ENCODE measurements around the gene PFKP.
"Not testable (repeated sequence)": the region's sequence is repeated elsewhere in the genome, so short reads cannot be mapped to it uniquely, and the experiment has no call there.

PFKP gene

DNA sequence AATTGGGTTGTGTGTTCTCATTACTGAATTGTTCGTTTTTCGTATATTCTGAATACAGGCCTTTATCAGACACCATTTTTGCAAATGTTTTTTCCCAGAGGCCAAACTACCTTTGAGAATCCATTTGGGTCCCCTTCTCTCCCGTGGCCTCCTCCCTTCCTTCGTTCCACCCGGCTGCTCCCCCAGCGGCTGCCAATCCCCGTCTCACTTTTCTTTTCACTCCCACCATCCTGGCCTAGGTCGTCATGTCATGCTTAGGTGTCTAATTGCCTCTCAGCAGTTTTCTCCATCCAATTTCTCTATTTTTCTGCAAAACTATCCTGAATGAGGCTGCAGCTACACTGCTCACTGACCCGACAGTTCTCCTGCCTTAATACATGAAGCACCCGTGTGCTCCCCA is 87.3 kb downstream of the PFKP start:
- no peak for DNase-seq (ENCODE audit: low read depth in 2 of 2)

DNA sequence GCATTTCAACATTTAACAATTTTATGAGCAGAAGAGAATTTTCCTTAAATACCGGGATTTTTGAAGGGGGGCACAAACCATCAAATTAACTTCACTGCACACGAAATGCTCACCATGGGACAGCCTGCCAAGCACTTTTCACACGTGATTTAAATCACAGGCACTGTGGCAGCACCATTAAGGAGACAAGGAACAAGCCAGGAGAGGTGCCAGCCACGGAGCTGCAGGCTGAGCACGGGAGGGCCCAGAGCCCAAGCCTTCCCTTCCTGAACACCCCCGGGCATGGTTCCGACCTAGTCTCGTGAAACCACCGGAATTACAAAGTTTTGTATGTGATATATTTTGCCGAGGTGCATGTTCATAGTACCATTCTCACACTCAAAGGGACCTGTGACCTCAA is 91.8 kb downstream of the PFKP start:
- no peak for DNase-seq (ENCODE audit: low read depth in 2 of 2)

DNA sequence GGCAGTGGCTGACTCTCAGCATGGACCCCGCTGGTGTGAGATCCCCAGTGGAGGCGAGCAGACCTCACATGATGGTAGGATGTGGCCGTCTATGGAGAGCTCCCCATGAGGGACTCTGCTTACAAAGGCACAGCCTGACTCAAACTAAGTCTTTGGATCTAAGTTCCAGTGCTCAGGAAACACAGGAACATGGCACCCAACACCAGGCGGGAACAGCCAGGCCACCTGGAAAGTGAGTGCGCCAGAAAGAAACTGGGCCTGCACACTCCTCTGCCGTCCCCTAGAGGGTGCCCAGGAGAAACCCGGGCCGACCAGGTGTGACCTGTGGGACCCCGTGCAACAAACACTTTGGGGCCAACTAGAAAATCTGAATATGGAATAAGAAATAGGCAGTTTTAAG is 95.2 kb downstream of the PFKP start:
- no peak for DNase-seq (ENCODE audit: low read depth in 2 of 2)

DNA sequence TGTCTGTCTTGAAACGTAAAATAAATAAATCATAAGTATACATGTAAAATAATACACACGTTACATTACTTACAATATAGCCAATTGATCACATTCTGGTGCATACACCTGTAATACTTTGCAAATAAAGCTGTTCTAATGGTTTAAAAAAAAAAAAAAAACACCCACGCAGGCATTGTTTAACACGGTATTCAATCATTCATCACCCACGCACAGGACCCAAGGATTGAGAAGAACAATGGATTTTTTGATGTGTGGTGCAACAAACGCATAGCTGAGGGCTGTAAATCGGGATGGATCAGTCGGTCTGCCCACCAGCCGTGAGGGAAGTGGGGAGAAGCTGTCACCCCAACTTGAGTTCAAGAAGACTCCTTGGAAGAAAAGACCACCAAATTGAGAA is 96.5 kb downstream of the PFKP start:
- DNase-seq (ENCODE audit: low read depth in 2 of 2) = no peak

DNA sequence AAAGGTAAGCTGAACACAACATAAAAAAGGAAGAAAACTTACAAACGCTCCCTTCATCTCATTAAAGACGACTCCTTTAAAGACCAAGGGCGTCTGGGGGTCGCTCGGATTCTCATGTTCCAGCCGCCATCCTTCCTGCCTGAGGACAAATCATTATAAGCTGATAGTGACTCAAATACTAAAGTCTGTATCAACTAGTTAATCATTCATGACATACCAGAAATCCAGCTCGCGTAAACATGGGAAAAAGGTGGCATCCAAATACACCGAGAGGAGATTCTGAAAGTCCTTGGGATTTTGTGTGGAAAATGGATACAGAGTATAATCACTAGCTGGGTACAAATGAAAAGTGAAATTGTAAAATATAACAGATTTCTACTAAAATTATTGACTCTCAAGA is 97.8 kb downstream of the PFKP start:
- no peak for DNase-seq (ENCODE audit: low read depth in 2 of 2)

DNA sequence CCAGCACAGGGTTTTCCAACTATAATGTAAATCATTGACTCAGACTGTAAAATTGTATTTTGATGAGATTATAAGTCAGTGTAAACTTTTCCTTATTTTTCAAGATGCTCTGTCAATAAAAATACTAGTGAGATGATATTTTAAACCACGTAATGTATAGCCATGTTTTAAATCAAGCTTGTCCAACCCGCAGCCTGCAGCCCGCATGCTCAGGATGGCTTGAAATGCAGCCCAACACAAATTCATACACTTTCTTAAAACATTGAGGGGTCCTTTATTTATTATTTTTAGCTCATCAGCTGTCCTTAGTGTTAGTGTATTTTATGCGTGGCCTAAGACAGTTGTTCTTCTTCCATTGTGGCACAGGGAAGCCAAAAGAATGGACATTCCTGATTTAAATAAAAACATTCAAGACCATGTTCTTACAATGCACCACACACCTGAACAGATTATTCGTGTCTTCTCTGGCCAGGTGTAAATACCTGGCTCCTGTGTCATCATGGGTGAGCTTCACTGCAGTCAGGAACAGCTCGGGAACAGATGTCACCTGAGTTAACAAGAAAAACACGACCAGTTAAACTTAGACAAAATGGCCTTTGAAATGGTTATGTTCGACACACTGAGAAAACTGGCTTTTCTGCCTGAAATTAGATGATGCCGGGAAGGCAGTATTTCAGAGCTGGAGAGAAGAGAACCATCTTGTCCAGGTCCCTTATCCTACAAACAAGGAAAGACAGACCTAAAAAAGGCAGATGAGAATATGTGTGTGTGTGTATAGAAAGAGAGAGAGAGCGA is 99.3 kb downstream of the PFKP start:
- no peak for DNase-seq (ENCODE audit: low read depth in 2 of 2)

DNA sequence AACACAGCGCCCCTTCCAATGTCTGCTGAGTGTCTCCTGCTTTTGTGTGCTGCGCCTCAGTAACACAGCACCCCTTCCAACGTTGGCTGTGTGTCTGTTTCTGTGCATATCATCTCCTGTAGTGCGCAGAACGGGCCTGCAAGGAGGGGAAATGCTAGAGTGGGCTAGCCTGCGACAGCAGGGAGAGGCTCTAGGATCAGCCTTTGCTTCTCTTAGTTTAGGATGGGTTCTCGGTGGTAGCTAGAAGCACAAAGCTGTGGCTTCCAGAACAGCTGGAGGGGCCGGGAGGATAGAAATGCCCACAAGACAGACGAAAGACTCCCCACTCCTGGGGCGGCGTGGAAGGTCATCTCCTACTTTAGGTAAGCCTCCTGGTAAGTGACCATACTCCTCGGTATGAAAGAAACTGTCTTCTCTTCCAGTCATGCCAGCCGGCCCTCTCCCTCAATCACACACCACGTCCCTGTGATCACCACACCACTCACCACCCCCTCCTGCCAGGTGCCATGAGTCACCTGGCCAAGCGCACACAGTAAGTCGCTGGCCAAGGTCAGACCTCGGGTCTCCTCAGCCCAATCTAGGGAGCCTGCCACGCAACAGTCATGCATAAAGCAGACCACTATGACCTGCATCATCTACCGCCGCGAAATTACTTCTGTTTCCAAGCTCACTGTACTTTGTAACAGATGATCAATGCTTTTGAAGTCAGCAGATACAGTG is 100.4 kb downstream of the PFKP start:
- DNase-seq (ENCODE audit: low read depth in 2 of 2) = no peak

DNA sequence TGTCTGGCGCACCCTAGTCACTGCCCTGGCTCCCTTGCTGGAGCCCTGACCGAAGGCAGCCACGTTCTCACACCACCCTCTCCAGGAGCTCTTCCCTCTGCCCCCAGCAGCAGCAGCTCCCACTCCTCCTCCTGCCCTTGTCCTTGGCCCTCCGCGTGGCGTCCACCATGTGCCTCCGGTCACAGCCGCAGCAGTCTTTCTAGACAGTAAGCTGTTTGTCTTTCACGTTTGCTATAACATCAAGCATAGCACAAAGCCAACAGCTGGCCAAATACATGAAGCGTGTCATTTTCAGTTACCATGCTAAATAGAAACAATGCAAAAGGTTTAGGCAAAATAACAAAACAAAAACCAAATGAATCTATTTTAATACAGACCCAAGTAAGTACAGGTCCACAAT is 101.9 kb downstream of the PFKP start:
- DNase-seq (ENCODE audit: low read depth in 2 of 2) = no peak

DNA sequence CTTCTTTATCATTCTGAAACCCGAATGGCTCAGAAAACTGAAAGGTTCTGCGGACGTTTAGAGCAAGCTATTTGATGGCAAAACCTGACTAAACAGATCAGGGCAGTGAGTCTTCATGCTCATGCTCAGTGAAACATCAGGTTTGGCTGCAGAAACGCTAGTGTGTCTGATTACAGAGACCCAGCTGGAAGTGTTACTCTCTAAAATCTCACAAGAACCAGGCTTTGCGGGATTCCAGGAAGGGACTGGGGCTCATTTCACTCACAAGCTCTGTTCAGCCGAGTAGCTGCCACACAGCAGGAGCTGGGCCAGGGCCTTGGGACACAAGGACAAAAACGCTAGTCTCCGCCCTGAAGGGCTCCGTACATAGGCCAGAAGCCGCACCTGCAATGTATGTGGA is 102.3 kb downstream of the PFKP start:
- DNase-seq (ENCODE audit: low read depth in 2 of 2) = no peak

DNA sequence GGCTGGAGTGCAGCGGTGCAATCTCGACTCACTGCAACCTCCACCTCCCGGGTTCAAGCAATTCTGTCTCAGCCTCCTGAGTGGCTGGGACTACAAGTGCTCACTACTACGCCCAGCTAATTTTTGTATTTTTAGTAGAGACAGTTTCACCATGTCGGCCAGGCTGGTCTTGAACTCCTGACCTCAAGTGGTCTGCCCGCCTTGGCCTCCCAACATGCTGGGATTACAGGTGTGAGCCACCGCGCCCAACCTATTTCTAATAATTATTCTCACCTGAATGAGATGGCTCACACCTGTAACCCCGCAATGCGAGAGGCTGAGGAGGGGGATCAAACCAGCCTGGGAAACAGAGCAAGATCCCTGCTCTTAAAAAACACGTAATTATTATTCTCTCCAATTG is 104.1 kb downstream of the PFKP start:
- DNase-seq (ENCODE audit: low read depth in 2 of 2) = not testable (repeated sequence)

DNA sequence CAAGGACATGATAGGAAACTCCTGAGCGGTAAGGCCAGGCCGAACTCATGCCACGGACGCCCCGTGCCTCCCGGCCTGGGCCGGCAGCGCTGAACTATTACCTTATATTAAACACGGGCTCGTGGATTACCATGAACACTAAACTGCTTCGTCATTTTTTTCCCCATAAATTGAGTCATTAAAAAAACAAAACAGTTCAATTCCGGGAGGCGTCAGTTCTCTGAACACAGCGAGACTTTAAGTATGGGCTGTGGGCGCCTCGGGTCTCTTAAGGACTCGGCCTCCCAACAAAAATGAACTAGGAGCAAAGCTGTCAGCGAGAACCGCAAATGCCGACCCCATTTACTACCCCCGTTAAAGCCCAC is 104.7 kb downstream of the PFKP start:
- peak in 1 of 2 donors; percentile 9 for DNase-seq (ENCODE audit: low read depth in 2 of 2)

DNA sequence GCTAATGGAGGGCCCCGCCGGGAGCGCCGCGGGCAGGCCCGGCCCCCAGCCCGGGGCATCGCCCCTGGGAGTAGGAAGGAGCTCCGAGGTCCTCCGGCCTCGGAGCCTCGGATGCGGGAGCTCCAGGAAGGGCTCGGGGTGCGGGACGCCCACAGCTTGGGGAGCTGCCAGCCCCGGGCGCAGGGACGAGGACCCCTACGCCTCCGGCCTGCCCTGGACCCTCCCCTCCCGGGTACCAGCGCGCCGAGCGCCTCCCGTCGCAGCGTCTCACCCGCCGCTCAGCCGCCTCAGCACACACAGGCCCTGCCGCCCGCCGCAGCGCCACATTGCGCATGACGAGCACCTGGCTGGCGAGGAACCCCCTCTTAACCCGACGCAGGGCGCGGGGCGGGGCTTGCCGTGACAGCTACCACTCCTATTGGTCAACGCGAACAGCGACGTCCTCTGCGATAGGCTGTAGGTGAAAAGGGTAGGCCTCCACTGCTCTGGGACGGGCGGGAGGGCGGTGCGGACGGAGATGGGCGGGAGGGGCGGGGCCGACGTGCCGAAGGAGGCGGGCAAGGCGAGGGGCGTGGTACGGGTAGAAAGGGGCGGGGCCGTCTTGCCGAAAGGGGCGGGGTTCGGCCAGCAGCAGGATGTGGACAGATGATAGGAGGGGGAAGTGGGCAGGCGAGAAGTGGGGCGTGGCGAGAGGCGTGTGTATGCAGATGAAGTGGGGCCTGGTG is 105.3 kb downstream of the PFKP start, which contains the start of gene PITRM1:
Gene PITRM1 (minus strand): TSS at position 337 of the 725 bp plus-strand sequence. CDS start 10 bp downstream, at position 327.
- DNase-seq (ENCODE audit: low read depth in 2 of 2) = peak; percentile 96 to 97

DNA sequence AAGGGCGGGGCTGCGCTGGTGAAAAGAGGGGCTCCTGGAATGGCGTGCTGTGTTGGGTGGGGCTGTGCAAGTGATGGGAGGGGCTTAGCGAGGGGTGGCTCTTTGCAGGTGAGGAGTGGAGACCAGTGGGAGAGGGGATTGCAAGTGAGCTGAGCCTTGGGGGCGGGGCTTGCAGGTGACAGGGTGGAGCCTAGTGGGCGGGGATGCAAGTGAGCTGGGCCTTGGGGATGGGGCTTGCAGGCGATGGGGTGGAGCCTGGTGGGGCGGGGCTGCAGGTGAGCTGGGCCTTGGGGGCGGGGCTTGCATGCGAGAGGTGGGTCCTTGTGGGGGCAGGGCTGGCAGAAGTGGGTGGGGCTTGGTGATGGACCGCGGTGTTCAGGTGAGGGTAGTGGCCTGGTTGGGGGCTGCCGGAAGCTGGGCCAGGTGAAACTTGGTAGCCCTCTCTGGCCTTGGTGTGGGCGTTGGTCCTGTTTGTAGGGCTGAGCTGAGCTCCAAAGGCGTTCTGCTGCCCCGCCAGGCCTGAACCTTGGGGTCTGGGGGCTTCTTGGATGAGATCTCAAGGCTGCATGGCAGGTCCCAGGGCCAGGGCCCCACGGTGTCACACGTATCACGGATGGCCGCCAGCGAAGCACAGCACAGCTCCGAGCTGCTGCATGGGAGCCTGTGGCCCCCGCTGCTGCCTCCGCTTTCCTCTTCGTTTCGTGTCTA is 106.0 kb downstream of the PFKP start:
- no peak for DNase-seq (ENCODE audit: low read depth in 2 of 2)

DNA sequence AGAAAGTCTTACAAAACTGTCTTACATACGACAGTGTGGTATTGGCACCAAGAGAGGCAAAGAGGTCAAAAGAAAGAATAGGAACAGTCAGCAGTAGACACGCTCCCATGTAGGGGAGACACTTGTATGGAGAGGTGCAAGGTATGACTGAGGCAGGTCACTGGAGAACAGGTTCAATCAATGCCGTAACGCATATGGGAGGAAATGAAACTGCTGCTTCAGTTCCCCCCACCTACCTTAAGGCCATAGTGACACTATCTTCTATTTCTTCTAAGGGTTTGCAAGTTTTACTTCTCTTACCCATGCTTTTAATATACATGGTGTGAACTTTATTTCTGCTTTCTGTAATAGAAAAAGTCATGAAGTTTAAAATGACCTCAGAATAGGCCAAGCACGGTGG is 110.7 kb downstream of the PFKP start:
- no peak for DNase-seq (ENCODE audit: low read depth in 2 of 2)

DNA sequence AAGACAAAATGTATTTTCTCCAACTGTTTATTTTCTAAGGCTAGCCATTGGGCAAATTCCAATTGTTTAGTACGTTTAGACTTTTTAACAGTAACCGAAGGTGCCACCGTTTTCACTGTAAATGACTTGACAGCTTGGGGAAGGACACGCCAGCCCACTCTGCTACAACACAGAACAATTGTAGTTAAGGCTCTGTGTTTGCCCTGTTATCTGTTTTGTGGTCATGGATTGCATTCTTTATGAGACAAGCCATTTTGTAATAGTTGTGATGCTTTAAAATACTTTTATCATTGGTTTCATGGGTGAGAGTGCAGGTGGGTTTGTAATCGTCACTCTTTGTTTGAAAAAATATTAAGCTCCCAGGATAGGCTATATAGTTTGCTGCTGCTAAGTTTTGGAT is 111.8 kb downstream of the PFKP start:
- no peak for DNase-seq (ENCODE audit: low read depth in 2 of 2)

DNA sequence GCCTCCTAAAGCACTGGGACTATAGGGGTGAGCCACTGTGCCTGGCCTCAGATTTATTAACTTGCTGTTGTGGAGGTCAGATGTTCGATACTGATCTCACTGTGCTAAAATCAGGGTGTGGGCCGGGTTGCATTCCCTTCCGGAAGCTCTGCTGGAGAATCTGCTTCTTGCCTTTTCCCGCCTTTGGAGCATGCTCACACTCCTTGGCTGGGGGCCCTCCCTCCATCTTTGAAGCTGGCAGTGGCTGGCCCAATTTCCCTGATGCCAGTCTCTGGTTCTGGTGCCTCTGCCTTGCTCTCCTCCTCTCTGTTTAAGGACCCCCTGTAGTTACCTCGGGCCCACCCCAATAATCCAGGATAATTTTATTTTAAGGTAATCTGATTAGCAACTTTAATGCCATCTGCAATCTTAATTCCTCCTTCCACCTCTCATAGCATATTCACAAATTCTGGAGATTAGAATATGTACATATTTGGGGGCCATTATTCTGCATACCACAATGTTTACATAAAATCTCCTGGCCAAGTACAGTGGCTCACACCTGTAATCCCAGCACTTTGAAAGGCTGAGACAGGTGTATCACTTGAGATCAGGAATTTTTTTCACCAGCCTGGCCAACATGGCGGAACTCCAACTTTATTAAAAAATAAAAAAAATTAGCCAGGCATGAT is 113.1 kb downstream of the PFKP start:
- DNase-seq (ENCODE audit: low read depth in 2 of 2) = no peak

DNA sequence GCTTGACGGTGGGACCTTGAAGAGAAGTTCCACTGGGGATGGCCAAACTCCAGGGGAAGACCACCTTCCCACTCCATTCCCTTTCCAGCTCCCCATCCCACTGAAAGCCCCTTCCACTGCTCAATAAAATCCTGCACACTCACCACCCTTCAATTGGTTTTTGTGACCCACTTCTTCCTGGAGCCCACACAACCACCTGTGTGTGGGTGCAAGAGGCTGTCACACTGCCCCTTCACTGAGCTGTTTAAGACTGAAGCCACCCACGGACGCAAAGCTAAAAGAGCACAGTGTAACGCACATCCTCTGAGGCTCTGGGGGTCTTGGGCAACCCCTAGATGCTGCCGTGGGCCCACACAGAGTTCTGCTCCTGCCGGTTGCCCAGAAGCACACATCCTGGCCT is 118.0 kb downstream of the PFKP start:
- DNase-seq (ENCODE audit: low read depth in 2 of 2) = no peak

DNA sequence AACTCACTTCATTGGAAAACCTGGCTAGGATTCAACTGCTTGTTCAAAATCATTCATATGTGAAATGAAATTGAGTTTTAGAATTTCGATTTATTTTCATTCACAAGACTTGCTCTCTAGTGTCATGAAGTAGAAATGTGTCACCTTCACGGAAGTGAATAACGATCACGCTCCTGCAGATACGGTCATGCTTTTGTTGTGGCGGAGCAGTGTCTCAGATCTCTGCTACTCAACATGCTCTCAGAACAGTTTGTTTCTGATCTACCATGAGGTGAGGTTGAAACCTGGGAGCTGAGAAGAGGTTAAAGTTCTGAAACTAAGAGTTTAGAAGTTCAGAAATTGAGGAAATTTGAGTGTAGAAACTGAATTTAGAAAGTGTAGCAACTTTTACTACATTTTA is 119.0 kb downstream of the PFKP start:
- no peak for DNase-seq (ENCODE audit: low read depth in 2 of 2)
